ENCODE measurements around the gene KRTAP15-1. TPM values are rescaled to one million over a fixed set of nuclear protein-coding genes. Genes with fewer than 3 reads are reported as not detected.

Gene KRTAP15-1, protein sequence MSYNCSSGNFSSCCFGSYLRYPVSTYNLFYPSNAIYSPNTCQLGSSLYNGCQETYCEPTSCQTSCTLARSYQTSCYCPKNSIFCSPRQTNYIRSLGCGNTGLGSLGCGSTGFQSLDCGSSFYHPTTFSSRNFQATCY
- total RNA-seq, result not detected

DNA sequence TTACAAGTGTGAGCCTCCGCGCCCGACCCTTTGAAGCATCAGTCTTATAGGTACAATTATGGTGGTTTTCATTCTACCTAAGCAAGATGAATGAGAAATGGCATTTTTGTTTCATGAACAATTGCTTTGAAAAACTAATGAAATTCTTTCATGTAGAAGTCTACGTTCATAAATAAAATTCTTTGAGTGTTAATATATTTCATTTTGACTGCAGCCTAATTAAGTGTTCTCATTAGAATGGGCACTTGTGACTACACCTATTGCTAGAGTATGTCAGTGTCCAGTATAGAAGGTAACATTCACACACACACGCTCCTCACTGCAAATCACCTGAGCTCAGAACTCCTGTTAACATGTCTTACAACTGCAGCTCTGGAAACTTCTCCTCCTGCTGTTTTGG lies at the start of gene KRTAP15-1:
TSS of gene KRTAP15-1 (plus strand) at position 301 of the 400 bp plus-strand sequence. CDS start at position 354, 53 bp downstream.
- Histone ChIP-seq H3K36me3 (no peaks in the 10 kb centered on the region), H3K27ac (no peak within 1 kb of the TSS), H3K4me1 (ENCODE audit: control insufficient read depth in 1 of 2, low read depth in 2 of 2) (no peaks in the 10 kb centered on the region), H3K9me3 (no peaks in the 10 kb centered on the region), H3K27me3 (replicated peaks; ENCODE audit: insufficient read depth) (no peaks in the 10 kb centered on the region), H3K4me3 (no peak within 1 kb of the TSS)
- TF ChIP-seq, protein P1, sequence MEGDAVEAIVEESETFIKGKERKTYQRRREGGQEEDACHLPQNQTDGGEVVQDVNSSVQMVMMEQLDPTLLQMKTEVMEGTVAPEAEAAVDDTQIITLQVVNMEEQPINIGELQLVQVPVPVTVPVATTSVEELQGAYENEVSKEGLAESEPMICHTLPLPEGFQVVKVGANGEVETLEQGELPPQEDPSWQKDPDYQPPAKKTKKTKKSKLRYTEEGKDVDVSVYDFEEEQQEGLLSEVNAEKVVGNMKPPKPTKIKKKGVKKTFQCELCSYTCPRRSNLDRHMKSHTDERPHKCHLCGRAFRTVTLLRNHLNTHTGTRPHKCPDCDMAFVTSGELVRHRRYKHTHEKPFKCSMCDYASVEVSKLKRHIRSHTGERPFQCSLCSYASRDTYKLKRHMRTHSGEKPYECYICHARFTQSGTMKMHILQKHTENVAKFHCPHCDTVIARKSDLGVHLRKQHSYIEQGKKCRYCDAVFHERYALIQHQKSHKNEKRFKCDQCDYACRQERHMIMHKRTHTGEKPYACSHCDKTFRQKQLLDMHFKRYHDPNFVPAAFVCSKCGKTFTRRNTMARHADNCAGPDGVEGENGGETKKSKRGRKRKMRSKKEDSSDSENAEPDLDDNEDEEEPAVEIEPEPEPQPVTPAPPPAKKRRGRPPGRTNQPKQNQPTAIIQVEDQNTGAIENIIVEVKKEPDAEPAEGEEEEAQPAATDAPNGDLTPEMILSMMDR (IDR thresholded peaks at IDR 0.05), result no peak
- ATAC-seq (ENCODE audit: insufficient number of reproducible peaks, low FRiP score, low read depth) (no peak), DNase-seq (ENCODE audit: low spot score) (no peak)

- TF ChIP-seq, protein P1 (IDR thresholded peaks at IDR 0.05), result no peak
Observed at GRCh38 chr21:30391492-30392025, 48.5 kb upstream of the KRTAP15-1 start.

DNA sequence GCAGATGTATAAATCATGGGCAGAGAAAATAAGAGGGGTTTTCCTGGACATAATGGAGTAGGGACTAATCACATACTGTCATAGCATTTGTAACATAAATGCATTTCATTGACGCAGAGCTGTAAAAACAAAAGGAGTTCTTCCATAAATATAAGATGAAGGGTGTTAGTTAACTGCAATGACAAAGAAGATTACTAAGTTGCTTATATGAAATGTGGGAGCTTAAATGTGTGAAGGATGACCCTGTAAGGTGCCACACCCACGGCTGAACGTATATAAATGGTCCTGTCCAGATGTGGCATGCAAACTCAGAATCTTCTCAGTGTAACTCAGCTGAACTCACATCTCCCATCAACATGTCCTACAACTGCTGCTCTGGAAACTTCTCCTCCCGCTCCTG lies 44.3 kb upstream of the KRTAP15-1 start, which contains the start of gene KRTAP13-1:
TSS of gene KRTAP13-1 (plus strand) at position 301 of the 400 bp plus-strand sequence. CDS start at position 357, 56 bp downstream.
- Histone ChIP-seq H3K4me3 (no peak within 1 kb of the TSS), H3K36me3 (no peaks in the 10 kb centered on the region), H3K9me3 (no peaks in the 10 kb centered on the region), H3K27me3 (replicated peaks; ENCODE audit: insufficient read depth) (no peaks in the 10 kb centered on the region), H3K4me1 (ENCODE audit: control insufficient read depth in 1 of 2, low read depth in 2 of 2) (no peaks in the 10 kb centered on the region), H3K27ac (no peak within 1 kb of the TSS)
- TF ChIP-seq, protein P1 (IDR thresholded peaks at IDR 0.05), result no peak
- DNase-seq (ENCODE audit: low spot score), result no peak
- ATAC-seq (ENCODE audit: insufficient number of reproducible peaks, low FRiP score, low read depth), result no peak

More at GRCh38 chr21:30391492-30392025, 48.5 kb upstream of the KRTAP15-1 start:
- DNase-seq (ENCODE audit: low spot score) (no peak), ATAC-seq (ENCODE audit: insufficient number of reproducible peaks, low FRiP score, low read depth) (no peak)
- Histone ChIP-seq H3K4me3 (no peak overlapping the region), H3K9me3 (no peaks in the 10 kb centered on the region), H3K4me1 (ENCODE audit: control insufficient read depth in 1 of 2, low read depth in 2 of 2) (no peaks in the 10 kb centered on the region), H3K27me3 (replicated peaks; ENCODE audit: insufficient read depth) (no peaks in the 10 kb centered on the region), H3K27ac (no peak overlapping the region), H3K36me3 (no peaks in the 10 kb centered on the region)

DNA sequence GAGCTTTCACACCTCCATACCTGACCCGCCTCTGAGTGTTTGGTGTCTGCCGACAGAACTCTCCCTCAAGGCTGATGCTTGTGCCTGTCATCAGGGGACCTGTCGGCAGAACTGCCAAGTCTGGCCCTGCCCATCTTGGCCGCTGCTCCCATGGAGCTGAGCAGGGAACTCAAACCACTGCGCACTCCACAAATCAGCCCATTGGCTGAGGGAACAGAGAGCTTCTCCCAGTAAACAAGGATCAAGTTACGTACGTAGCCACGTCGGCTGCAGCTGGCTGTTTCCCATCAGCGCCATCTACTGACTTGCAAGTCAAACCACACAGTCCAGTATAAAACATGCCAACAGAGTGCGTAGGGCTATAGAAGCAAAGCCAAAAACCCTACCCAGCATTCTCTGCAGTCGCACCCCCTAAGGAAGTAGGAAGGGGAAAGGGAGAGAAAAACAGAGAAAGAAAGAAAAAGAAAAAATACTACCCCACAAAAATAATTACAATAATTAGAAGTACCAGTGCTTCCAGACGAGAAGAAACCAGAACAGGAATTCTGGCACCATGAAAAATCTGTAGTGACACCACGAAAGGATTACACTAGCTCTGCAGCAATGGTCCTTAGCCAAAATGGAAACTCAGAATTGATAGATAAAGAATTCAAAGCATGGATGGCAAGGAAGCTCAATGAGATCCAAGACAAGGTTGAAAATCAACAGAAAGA lies 31.1 kb upstream of the KRTAP15-1 start:
- no peaks in the 10 kb centered on the region for H3K36me3 ChIP-seq
- H3K27ac ChIP-seq, result no peak overlapping the region
- no peak overlapping the region for H3K4me3 ChIP-seq
- no peaks in the 10 kb centered on the region for H3K27me3 ChIP-seq (replicated peaks; ENCODE audit: insufficient read depth)
- ATAC-seq (ENCODE audit: insufficient number of reproducible peaks, low FRiP score, low read depth), result no peak
- no peaks in the 10 kb centered on the region for H3K9me3 ChIP-seq
- H3K4me1 ChIP-seq (ENCODE audit: control insufficient read depth in 1 of 2, low read depth in 2 of 2), result no peaks in the 10 kb centered on the region
- no peak for DNase-seq (ENCODE audit: low spot score)
- TF ChIP-seq, protein P1 (IDR thresholded peaks at IDR 0.05), result no peak

DNA sequence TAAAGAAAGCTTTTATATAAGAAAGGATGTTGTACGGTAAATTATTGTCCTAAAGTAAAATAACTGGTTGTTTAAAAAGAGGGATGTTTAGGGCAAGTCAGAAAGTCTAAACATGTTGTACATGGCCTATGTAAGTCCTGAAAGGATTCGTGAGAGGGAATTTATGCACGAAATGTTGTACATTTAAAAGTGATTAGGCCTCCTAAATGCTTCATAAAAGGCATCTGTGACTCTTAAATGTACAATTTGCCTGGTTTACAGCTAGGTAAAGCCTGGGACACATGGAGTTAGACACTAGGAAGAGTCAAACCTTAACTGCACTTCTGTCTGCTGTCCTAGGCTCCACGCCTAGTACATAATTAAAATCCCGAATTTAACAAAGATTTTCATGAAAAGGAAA lies 24.1 kb upstream of the KRTAP15-1 start:
- TF ChIP-seq, protein P1 (IDR thresholded peaks at IDR 0.05), result no peak
- H3K9me3 ChIP-seq, result no peaks in the 10 kb centered on the region
- H3K4me1 ChIP-seq (ENCODE audit: control insufficient read depth in 1 of 2, low read depth in 2 of 2), result no peaks in the 10 kb centered on the region
- no peak for DNase-seq (ENCODE audit: low spot score)
- no peaks in the 10 kb centered on the region for H3K36me3 ChIP-seq
- ATAC-seq (ENCODE audit: insufficient number of reproducible peaks, low FRiP score, low read depth), result no peak
- no peaks in the 10 kb centered on the region for H3K27me3 ChIP-seq (replicated peaks; ENCODE audit: insufficient read depth)
- H3K27ac ChIP-seq, result no peak overlapping the region
- H3K4me3 ChIP-seq, result no peak overlapping the region
